ENCODE measurements around the gene KIF4A. TPM values are rescaled to one million over a fixed set of nuclear protein-coding genes. Genes with fewer than 3 reads are reported as not detected.

The KIF4A gene
- total RNA-seq, 3 donors from 2014 or later (not counting 1 experiment from before 2014, with no cell fraction given): 0.53 to 1.3 (median 0.79) TPM

- H3K27me3 Mint-ChIP-seq (ENCODE audit: low read depth in 2 of 2): no peaks in the 10 kb centered on the region
- H3K27ac Mint-ChIP-seq: no peak overlapping the region
- no peak overlapping the region for H3K4me3 ChIP-seq (ENCODE audit: low read length)
- ATAC-seq (no peak), DNase-seq (no peak)
- 83% methylated on average over 1 of the region's 2 CpGs for WGBS (ENCODE audit: insufficient coverage)
- H3K9me3 ChIP-seq (ENCODE audit: control insufficient read depth, insufficient read depth, low read length): no peaks in the 10 kb centered on the region
- H3K36me3 Mint-ChIP-seq: no peaks in the 10 kb centered on the region
- no peaks in the 10 kb centered on the region for H3K9me3 Mint-ChIP-seq
- no peaks in the 10 kb centered on the region for H3K4me1 Mint-ChIP-seq
- H3K27ac ChIP-seq (ENCODE audit: low read length): no peak overlapping the region
- H3K4me1 ChIP-seq (ENCODE audit: control insufficient read depth, insufficient read depth, low read length): no peaks in the 10 kb centered on the region
- TF ChIP-seq, protein P1, sequence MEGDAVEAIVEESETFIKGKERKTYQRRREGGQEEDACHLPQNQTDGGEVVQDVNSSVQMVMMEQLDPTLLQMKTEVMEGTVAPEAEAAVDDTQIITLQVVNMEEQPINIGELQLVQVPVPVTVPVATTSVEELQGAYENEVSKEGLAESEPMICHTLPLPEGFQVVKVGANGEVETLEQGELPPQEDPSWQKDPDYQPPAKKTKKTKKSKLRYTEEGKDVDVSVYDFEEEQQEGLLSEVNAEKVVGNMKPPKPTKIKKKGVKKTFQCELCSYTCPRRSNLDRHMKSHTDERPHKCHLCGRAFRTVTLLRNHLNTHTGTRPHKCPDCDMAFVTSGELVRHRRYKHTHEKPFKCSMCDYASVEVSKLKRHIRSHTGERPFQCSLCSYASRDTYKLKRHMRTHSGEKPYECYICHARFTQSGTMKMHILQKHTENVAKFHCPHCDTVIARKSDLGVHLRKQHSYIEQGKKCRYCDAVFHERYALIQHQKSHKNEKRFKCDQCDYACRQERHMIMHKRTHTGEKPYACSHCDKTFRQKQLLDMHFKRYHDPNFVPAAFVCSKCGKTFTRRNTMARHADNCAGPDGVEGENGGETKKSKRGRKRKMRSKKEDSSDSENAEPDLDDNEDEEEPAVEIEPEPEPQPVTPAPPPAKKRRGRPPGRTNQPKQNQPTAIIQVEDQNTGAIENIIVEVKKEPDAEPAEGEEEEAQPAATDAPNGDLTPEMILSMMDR (IDR thresholded peaks at IDR 0.05): no peak
- no peak overlapping the region for H3K4me3 Mint-ChIP-seq
- H3K36me3 ChIP-seq (ENCODE audit: control insufficient read depth, insufficient read depth, low read length): no peaks in the 10 kb centered on the region
- intact Hi-C loops (cut with micrococcal nuclease): no loop called here
- no peaks in the 10 kb centered on the region for H3K27me3 ChIP-seq (ENCODE audit: control insufficient read depth, insufficient read depth, low read length)
These were observed 131.7 kb downstream of the KIF4A start for GRCh38 chrX:70421618-70422017.

DNA sequence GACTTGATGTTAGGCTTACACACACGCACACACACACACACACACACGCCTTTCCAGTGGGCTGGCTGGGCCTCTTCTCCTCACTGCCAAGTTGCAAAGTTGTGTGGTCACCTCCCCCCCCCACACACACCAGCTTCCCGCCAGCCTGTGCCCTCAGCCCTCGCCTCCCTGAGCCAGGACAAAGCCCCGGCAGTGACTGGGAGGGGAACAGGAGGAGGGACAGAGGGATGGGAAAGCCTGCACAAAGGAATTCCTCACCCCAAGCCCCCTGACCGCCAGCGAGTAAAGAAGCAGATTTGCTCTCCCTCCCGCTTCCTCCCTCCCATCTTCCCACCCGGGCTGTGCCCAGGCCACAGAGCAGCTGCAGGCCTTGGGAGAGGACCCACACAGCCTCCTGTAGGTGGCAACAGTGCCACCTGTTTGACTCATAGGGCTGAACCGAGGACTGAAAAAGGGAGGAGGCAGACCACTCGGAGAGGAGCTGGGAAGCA lies 133.0 kb downstream of the KIF4A start, which contains the start of gene GDPD2:
Gene GDPD2 (plus strand): TSS at position 464 of the 491 bp plus-strand sequence. CDS start 1,671 bp downstream, outside the sequence.
- intact Hi-C loops (cut with micrococcal nuclease): no loop called here
- no peak within 1 kb of the TSS for H3K27ac Mint-ChIP-seq
- H3K36me3 Mint-ChIP-seq: no peaks in the 10 kb centered on the region
- WGBS (ENCODE audit: insufficient coverage): 38% methylated on average over 4 of the region's 11 CpGs
- Histone ChIP-seq H3K36me3 (ENCODE audit: control insufficient read depth, insufficient read depth, low read length) (no peaks in the 10 kb centered on the region), H3K4me3 (ENCODE audit: low read length) (no peak within 1 kb of the TSS), H3K27me3 (ENCODE audit: control insufficient read depth, insufficient read depth, low read length) (no peaks in the 10 kb centered on the region), H3K4me1 (ENCODE audit: control insufficient read depth, insufficient read depth, low read length) (no peaks in the 10 kb centered on the region), H3K9me3 (ENCODE audit: control insufficient read depth, insufficient read depth, low read length) (no peaks in the 10 kb centered on the region), H3K27ac (ENCODE audit: low read length) (no peak within 1 kb of the TSS)
- H3K4me1 Mint-ChIP-seq: no peaks in the 10 kb centered on the region
- no peak within 1 kb of the TSS for H3K4me3 Mint-ChIP-seq
- ATAC-seq (peak in 1 of 3 donors; percentile 42), DNase-seq (no peak)
- H3K27me3 Mint-ChIP-seq (ENCODE audit: low read depth in 2 of 2): no peaks in the 10 kb centered on the region
- H3K9me3 Mint-ChIP-seq: no peaks in the 10 kb centered on the region
- TF ChIP-seq, protein P1 (IDR thresholded peaks at IDR 0.05): no peak

DNA sequence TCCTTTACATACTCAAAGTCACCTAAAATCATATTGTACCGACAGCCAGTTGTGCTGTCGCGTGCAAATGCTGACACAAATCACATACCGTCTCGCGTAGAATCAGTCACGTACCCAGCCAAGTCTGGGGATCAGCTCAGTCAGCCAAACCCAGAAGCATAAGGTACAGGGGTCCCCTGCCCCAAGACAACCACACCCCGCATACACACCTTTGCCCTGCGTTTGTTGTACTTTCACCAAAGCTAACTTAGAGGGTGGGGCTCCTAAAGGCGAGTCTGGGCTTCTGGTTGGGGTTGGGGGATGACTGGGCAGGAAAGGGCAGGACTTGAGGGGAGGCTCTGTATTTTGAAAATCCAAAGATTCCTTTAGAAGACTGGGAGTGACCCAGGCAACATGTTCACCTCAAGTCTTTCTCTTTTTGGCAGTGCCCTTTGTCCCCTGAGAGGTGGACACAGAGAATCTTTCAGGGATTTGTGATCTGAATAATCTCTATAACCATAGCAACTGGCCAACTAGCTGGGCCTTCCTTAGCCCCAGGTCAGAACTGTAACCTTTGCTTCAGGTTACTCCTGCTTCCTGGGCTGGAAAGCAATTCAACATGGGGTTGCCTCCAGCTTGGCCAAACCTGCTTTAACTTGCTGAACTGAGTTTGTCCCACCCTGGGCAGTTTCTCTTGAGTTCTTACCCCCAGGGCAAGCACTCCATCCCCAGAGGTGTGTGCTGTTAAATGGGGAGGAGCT lies 134.2 kb downstream of the KIF4A start:
- Mint-ChIP-seq H3K36me3 (no peaks in the 10 kb centered on the region), H3K4me1 (no peaks in the 10 kb centered on the region), H3K4me3 (no peak overlapping the region), H3K27ac (no peak overlapping the region), H3K9me3 (no peaks in the 10 kb centered on the region), H3K27me3 (ENCODE audit: low read depth in 2 of 2) (no peaks in the 10 kb centered on the region)
- DNase-seq (no peak), ATAC-seq (no peak)
- Histone ChIP-seq H3K27ac (ENCODE audit: low read length) (no peak overlapping the region), H3K36me3 (ENCODE audit: control insufficient read depth, insufficient read depth, low read length) (no peaks in the 10 kb centered on the region), H3K4me1 (ENCODE audit: control insufficient read depth, insufficient read depth, low read length) (no peaks in the 10 kb centered on the region), H3K4me3 (ENCODE audit: low read length) (no peak overlapping the region), H3K9me3 (ENCODE audit: control insufficient read depth, insufficient read depth, low read length) (no peaks in the 10 kb centered on the region), H3K27me3 (ENCODE audit: control insufficient read depth, insufficient read depth, low read length) (no peaks in the 10 kb centered on the region)
- TF ChIP-seq, protein P1 (IDR thresholded peaks at IDR 0.05): no peak
- intact Hi-C loops (cut with micrococcal nuclease): no loop called here
- WGBS (ENCODE audit: insufficient coverage): 92% methylated on average over 8 of the region's 10 CpGs

Data from natural killer cell (primary cell).